Adipose tissue (tissue), 3 donors: ENCODE data around the gene AIFM2. TPM values are rescaled to one million over a fixed set of nuclear protein-coding genes. Genes with fewer than 3 reads are reported as not detected.
"Not testable (repeated sequence)": the region's sequence is repeated elsewhere in the genome, so short reads cannot be mapped to it uniquely, and the experiment has no call there.

Experiments
- H3K27ac ChIP-seq: one replicate; pipeline ENCODE4 v1.5.1; 2013; ENCODE audit warnings: low read depth, low read length
- WGBS, 3 donors: extraction: QIAGEN DNeasy Blood & Tissue Kit; methylation state at CpG; one replicate each; pipeline ENCODE4 v1.1.7; 2013; 5-methylcytosine and 5-hydroxymethylcytosine counted together
- polyA plus RNA-seq, 3 donors: library from polyadenylated mRNA; stranded (reverse); fragments of 200-250 nt; gene quantifications; one replicate each; pipeline ENCODE4 v1.2.3, GENCODE V29; 2013
- donor health status: healthy with polysubstance abuse.
- donor health status: Bipolar disorder and iron deficiency.
- donor health status: healthy.

AIFM2 gene
- polyA plus RNA-seq, 3 donors, result 12.3 to 88.0 (median 24.6) TPM

DNA sequence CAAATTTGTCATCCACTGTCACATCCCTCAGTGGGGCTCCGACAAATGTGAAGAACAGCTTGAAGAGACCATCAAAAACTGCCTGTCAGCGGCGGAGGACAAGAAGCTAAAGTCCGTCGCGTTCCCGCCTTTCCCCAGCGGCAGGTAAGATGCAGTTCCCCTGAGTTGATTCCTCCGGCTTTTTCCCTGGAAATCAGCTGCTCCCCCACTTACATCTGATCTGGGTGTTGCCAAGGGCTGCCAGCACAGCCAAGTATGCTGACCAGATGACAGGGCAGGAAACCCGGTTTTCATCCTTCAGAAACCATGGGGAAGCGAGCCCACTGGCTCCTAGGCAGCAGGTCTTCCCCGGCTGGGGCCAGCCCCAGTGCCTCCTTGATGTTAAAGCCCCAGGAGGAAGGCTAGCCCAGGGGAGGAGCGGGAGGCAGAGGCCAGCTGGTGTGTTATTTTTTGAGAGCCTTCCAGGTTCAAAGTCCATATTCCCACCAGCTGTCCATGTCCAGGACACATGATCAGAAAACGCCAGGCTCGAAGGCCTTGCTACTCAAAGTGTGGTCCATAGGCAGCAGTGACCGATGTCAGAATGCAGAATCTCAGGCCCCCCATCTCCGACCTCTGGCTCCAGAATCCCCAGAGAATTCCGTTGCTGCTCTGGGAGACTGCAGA is 23.4 kb downstream of the AIFM2 start:
- WGBS, 3 donors, result 81 to 89% (median 86%) methylated on average over 18 of the region's 18 CpGs

DNA sequence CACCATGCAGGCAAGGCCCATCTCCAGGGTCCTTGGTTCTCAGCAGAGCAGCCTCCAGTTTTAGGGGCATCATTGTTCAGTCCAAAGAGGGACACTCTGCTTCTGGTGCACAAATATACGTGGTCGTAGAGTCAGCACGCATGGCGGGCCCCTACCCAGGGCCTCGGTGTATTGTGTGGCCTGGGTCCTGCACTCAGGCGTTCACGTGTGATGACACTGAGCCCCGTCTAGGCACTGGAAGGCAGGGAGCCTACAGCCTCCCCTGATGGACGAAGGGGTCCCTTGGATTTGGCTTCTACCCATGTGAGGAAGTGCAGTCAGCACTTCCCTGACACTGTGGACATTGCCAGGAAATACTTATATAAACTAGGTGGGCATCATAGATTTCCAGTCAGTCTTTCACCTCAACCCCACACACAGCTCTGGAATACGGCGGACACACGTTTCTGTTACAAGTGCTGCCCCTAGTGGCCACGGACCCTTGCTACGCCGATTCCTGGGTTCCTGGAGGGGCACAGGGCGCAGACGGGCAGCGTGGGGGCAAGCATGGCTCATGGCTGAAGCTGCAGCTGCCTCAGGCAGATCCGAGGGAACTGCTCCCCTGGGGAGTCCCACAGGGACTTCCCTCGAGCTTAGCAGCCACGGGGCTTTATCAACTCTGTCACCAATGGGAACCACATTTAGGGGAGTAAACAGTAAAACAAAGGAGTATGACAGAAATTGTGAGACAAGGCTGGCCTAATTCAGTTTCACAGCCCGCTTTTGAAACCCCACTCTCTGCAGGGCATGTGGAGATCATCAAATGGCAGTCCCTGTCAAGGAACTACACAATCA is 25.4 kb downstream of the AIFM2 start:
- no peak overlapping the region for H3K27ac ChIP-seq
- WGBS, 3 donors, result 74 to 81% (median 80%) methylated on average over 22 of the region's 22 CpGs

More for the DNA sequence above, 23.4 kb downstream of the AIFM2 start:
- no peak overlapping the region for H3K27ac ChIP-seq

DNA sequence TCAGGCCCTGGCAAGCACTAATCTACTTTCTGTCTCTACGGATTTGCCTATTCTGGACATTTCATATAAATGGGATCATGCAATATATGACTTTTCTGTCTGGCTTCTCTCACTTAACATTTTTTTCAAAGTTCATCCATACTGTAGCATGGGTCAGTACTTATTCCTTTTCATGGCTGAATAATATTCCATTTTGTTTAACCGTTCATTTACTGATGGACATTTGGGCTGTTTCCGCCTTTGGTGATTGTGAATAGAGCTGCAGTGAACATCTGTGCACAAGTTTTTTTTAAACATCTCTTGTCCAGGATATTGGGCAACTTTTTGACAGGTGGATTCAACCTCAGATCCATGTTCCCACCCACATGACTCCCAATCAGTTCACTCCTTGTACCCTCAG is 31.0 kb downstream of the AIFM2 start:
- H3K27ac ChIP-seq, result no peak overlapping the region
- 64 to 81% (median 81%) methylated on average over 3 of the region's 3 CpGs for WGBS, 3 donors

DNA sequence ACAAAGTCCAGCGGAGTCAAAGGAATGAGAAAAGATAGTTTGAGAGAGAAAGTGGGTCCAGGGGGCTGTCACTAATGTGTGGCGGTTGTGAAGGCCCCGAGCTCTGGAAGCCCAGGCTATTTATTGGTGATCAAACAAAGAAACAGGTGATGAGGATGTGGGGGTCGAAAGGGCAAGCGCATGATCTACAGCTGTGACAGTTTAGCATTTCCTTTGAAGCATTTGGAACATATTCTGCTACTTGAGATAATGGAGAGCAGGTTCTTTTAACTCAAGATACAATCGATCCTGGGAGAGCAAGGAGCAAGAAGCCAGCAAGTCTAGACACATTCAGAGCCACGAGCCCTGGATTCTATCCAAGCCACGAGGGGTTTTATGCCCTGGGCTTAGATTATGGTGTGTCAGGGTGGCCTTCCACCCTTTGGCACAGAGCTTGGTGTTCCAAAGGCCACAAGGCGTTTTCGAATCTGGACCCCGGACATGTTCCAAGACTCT is 31.5 kb downstream of the AIFM2 start:
- WGBS, 3 donors, result 77 to 88% (median 83%) methylated on average over 11 of the region's 11 CpGs
- H3K27ac ChIP-seq, result not testable (repeated sequence)

DNA sequence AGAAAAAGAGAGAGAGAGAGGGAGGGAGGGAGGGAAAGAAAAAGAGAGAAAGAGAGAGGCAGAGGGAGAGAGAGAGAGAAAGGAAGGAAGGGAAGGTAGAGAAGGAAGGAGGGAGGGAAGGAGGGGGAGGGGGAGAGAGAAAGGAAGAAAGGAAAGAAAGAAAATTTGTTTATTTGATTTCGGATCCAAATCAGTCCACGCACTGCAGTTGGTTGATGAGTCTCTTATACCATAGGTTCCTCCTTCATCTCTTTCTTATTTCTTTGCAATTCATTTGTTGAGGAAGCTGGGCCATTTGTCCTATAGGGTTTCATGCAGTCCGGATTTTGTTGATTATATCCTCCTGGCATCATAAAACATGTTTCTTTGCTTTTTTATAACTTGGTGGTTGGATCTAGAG is 34.4 kb downstream of the AIFM2 start:
- H3K27ac ChIP-seq, result no peak overlapping the region
- WGBS, 3 donors, result 92 to 96% (median 95%) methylated on average over 3 of the region's 3 CpGs

DNA sequence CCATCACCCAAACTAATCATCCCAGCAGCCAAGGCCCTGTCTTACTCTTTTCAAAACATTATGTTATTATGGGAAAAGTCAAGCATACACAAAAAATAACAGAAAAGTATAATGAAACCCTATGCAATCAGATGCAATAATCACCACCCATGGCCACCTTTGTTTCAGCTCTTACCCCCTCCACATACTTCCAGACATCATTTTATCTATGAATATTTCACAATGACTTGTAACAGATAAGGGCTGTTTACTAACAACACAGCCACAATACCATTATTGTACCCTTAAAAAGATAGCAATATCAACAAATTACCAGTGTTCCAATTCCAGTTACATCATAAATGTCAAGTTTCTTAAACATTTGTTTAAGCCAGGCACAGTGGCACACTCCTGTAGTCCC is 35.2 kb downstream of the AIFM2 start:
- no peak overlapping the region for H3K27ac ChIP-seq

DNA sequence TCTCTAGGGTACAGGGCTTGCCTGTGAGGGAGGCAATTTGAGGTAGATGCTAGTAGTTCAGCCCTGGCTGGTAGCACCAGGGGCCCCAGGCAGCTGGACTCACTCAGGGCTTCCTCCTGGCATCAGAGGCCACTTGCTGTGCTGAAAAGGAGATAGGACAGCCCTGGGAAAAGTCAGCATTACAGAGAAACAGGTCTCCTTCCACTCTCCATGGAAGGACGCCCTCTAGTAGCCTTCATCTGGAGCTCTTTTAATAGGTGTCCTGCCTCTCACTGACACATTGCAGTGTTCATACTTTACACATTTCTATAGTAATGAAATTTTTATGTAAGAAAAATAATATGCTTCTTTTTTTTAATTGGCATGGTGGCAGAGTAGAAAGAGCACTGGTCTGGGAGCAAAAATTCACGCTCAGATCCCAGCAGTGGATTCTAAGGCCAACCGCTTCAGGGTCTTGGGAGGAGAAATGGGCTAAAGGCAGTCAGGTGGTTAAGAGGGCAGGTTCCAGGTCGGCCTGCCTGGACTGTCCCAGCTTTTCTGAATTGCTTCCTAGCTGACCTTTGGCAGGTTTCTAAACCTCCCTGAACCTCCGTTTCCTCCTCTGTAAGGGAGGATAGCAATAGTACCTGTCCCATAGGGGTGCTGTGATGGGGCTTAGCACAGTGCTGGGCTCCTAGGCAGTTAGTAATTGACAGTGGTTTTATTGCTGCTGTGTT is 35.8 kb downstream of the AIFM2 start:
- WGBS, 3 donors, result 94 to 96% (median 94%) methylated on average over 5 of the region's 5 CpGs
- no peak overlapping the region for H3K27ac ChIP-seq

DNA sequence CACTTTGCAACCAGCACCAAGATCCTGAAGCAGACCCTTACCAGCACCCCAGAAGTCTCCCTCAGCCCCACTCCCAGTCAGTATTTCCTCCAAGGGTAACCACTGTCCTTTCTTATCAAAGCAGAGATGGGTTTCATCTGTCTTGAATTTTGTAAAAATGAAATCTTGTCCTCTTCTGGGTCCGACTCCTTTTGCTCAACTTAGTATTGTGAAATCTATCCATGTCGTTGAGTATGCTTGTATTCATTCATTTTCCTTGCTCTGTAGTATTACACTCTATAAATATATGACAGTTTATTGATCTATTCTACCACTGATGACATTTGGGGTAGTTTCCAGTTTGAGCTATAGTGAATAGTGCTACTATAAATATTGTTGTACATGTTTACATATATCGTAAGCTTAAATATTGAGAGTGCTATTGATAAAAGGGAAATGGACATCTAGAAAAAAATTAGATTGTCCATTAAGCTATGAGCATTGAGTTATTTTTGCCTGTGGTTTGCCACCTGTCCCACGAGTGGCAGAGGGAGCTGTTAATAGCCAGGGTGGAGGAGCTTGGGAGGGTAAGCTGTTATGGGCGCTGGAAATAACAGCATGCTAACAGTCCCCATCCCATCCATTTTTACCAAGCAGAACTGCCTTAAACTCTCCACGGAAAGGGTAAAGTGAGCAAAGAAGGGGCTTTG is 36.5 kb downstream of the AIFM2 start:
- 75 to 87% (median 86%) methylated on average over 6 of the region's 6 CpGs for WGBS, 3 donors
- no peak overlapping the region for H3K27ac ChIP-seq

DNA sequence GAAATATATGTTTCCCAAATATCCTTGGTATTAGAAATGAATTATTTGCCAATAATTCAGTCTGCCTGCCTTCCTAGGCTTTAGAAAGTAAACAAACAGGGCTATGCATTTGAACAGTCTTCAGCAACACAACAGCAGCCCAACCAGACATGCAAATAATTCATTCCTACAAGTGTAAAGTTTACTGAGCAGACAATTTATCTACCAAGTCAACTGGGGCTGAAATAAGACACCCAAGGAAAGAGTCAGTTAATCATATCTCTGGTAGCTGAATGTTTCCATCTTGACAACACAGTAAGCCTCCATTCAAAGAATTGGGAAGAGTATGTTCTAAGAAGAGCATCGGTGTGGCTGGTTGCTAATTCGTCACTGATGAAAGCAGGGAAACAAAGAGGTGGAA is 38.4 kb downstream of the AIFM2 start:
- H3K27ac ChIP-seq, result no peak overlapping the region
- 71 to 90% (median 88%) methylated on average over 2 of the region's 2 CpGs for WGBS, 3 donors

DNA sequence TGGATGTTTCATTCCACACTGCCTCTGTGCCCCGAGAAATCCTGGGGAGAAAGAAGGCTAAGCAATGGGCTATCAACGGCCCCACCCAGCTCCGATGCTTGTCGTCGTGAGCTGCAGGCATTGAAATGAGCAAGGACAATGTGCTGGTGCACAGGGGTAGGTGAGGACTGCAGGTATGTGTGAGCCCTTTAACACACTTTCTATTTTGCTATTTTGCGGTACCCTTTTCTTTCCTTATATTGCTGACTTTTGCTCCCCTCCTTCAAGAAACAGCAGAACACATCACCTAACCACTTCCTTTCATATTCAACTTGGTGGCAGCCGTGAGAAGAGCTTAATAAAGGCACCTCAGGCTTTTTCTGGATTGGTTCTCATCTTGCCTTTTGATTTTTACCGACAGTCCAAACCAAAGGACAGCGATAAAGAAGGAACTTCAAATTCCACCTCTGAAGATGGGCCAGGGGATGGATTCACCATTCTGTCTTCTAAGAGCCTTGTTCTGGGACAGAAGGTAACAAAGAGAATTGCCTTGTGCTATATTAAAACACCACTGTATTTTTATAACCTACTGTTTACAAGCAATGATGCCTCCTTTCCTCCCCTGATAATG is 39.2 kb downstream of the AIFM2 start:
- 85 to 90% (median 86%) methylated on average over 9 of the region's 9 CpGs for WGBS, 3 donors
- H3K27ac ChIP-seq, result no peak overlapping the region

DNA sequence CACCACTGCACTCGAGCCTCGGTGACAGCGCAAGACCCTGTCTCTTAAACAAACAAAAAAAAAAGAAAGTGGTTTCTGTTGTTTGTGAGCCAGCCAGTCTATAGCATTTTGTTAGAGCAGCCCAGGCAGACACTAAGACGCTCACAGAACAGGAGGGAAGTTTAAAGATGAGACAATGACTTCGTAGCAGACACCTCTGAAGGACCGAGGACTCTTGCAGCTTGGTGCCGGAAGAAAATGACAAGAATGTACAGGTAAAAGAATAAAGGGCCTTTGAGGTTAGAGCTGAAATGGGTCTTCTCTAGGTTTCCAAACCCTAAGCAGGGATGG is 40.3 kb downstream of the AIFM2 start:
- H3K27ac ChIP-seq, result no peak overlapping the region
- 91 to 95% (median 91%) methylated on average over 7 of the region's 7 CpGs for WGBS, 3 donors

DNA sequence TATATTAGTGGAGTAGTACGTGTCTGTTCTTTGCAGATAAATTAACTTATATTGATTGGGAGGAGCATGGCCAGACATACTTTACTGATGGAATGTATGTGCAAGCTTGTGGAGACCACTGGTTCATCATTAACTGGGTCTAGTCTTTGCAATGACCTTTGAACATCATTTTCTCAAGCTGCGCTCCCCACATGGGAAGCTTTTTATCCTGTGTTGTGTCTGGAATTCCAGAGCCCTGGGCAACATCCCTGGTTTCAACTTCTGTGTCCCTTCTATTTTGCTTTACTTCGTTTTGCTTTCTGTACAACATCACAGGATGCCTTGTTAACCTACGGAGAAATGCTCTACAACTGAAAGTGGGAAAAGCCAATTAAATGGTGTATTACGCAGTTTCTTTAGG is 41.7 kb downstream of the AIFM2 start:
- no peak overlapping the region for H3K27ac ChIP-seq
- WGBS, 3 donors, result 87 to 99% (median 94%) methylated on average over 5 of the region's 5 CpGs

DNA sequence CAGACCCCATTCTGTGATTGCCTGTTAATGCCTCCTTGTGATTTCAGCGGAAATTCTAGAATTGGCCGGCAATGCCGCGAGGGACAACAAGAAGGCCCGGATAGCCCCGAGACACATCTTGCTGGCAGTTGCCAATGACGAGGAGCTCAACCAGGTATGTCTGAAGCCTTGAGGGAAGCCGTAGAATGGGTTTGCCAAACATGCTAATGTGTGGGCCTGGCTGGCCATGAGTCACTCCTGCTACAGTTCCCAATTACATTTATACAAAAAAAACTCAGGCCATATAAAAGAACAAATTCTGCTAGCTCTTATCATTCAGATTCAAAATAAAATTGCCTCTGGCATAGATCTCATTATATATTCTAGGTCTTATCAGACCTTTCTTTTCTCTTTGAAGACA is 42.6 kb downstream of the AIFM2 start:
- H3K27ac ChIP-seq, result no peak overlapping the region
- WGBS, 3 donors, result 97 to 99% (median 97%) methylated on average over 8 of the region's 8 CpGs

DNA sequence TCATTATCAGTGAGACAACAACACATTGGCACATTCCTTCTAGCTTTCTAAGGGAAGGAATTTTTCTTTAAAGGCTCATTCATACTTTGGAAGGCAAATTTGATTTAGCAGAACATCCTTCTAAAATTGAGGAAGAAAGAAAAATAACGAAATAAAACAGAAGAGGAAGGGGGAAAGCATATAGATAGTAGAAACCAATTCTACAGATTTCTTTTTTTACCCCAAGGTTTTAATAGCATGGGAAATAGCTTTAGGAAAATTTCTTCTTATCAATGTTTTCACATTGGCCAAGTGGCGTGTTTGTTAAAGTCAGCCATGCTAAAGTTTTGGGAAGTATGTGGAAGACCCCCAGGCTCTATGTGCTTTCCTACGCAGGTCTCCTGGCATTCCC is 44.3 kb downstream of the AIFM2 start:
- WGBS, 3 donors, result 80 to 85% (median 80%) methylated on average over 3 of the region's 3 CpGs
- no peak overlapping the region for H3K27ac ChIP-seq

DNA sequence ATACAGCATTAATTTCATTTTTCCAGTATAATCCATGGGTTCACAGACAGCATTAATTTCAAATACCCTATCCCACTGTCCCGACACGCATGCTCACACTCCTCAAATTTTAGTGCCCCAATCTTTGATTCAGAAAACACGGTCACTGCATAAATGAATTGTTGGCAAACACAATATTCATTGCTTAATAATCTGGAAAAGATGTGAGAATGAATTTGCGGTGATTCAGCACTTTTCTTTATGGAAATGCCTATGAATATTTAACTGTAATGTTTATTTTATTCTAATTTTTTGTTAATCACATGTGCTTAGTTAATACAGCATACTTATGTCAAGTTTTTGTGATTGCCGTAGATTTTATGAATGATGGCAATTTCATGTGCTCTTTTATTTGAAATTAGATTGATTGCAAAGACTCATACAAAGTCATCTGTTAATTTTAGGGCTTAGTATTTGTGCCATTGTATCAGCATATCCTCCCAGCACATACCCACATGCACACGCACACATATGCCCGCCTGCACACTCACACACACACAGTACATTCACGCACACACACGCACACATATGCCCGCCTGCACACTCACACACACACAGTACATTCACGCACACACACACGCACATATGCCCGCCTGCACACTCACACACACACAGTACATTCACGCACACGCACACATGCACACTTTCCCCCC is 44.9 kb downstream of the AIFM2 start:
- WGBS, 3 donors, result 90 to 91% (median 91%) methylated on average over 15 of the region's 15 CpGs
- no peak overlapping the region for H3K27ac ChIP-seq

DNA sequence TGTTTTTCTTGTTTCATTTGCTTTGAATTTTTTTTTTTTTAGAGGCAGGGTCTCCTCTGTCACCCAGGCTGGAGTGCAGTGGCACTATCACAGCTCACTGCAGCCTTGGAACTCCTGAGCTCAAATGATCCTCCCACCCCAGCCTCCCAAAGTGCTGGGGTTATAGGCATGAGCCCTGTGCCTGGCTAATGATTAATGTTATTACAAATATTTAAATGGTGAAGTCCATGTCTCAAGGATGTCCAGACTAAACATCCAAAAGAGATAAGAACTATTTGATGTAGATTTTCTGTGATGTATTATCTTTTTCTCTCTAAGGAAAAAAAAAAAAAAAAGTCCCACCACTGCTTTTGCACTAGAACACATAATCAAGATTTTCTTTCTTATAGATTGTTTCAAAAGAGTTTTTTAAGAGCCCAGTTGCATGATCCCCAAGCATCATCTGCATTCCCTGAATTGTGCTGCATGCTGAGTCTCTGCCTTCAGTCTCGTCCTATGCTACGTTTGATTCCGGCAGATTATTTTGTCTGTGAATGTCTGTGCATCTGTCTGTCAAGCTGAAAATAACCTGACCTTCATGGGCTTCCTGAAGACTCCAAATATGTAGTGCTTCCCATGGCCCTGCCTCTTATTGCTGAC is 46.5 kb downstream of the AIFM2 start:
- WGBS, 3 donors, result 85 to 94% (median 88%) methylated on average over 3 of the region's 3 CpGs

DNA sequence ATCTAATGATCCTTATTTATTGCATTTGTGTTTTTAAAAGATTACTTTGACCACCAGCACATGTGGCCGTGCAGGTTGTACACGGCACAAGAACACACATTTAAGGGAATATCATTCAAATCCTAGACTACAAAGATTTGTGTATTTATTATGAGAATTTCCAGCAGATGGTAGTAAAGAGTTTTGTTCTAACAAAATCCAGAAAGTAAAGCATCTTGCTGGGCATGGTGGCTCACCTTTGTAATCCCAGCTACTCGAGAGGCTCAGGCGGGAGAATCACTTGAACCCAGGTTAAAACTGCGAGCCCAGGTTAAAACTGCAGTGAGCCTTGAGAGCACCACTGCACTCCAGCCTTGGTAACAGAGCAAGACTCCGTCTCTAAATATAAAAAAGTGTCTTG is 48.4 kb downstream of the AIFM2 start:
- WGBS, 3 donors, result 84 to 92% (median 90%) methylated on average over 6 of the region's 6 CpGs
- no peak overlapping the region for H3K27ac ChIP-seq

More for the DNA sequence above, 46.5 kb downstream of the AIFM2 start:
- H3K27ac ChIP-seq, result no peak overlapping the region
